ENCODE data around the gene NDUFAF3.

NDUFAF3 gene

GRCh38 chr3:48997714-48998637 lies 23.9 kb upstream of the NDUFAF3 start:
- no peak for DNase-seq (ENCODE audit: extremely low spot score)
- POLR2A ChIA-PET = interaction anchor here (1.3 kb wide), 1 partner anchor 9 kb away, joined by 3 read pairs; the partner anchor contains the start of gene WDR6
- no peak for TF ChIP-seq CTCF (IDR thresholded peaks at IDR 0.05; ENCODE audit: control extremely low read depth, extremely low read depth, low read depth, missing control alignments)
- CTCF ChIA-PET = interaction anchor here (0.7 to 2.0 kb wide), 4 partner anchors 10 to 22 kb away, joined by 3 to 16 read pairs (median 3); partner anchors contain the start of gene WDR6

DNA sequence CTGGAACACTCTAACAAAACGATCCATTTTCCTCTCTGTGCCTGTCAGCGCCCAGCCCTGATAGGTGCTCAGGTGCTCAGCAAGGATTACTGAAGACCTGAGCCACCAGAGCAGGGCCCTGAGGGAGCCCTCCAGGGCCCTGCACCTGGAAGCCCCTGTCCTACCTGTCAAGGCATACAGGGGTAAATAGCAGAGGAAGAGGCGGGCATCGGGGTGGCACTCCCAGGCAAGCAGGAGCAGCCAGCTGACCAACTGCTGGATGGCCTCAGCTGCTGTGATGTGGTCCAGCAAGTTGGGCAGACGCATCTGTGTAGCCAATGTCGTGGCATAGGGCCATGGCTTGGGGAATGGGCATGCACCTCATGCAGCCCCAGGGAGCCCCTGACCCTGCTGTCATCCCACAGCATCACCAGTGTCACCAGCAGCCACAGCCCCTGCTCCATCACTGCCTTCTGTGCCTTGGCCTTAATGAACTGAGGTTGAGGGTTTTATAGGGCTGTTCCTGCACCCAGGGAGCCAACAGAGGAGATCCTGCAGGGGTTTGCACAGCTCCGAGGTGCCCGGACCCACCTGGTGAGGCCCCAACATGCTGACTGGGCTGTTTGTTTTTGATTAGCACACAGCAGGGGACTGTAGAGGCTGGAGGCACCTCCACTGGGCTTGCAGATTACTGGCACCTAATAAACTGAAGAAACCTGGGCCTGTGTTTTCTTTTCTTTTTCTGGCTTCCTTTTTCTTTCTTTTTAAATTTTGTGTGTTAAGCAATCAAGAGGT lies 22.6 kb upstream of the NDUFAF3 start:
- POLR2A ChIA-PET = no interaction called here
- CTCF ChIA-PET = interaction anchor here (0.7 to 1.6 kb wide), 2 partner anchors 10 to 12 kb away, joined by 3 to 4 read pairs; partner anchors contain the start of gene P4HTM
- TF ChIP-seq CTCF (IDR thresholded peaks at IDR 0.05; ENCODE audit: control extremely low read depth, extremely low read depth, low read depth, missing control alignments) = no peak
- DNase-seq (ENCODE audit: extremely low spot score) = no peak

DNA sequence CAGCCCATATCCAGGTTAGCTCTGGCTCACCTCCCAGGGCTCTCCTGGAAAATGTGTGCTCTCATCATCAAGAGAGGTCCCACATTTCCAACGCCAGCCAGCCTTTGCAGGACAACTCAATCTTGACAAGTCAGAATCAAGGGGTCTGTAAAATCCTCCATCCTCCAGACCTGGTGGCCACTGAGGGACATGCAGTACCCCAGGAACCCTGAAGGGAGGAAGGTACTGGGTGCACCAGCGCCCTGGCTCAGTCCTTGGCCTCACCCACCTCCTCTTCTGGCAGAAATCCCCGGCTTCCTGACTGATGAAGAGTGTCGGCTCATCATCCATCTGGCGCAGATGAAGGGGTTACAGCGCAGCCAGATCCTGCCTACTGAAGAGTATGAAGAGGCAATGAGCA lies 20.8 kb upstream of the NDUFAF3 start:
- TF ChIP-seq CTCF (IDR thresholded peaks at IDR 0.05; ENCODE audit: control extremely low read depth, extremely low read depth, low read depth, missing control alignments) = no peak
- POLR2A ChIA-PET = no interaction called here
- CTCF ChIA-PET = interaction anchor here (1.0 kb wide), 1 partner anchor 10 kb away, joined by 3 read pairs; no protein-coding TSS in a partner anchor
- no peak for DNase-seq (ENCODE audit: extremely low spot score)

GRCh38 chr3:49004352-49005302 lies 17.3 kb upstream of the NDUFAF3 start:
- CTCF ChIA-PET = interaction anchor here (1.9 to 11.8 kb wide), 4 partner anchors 9 to 27 kb away, joined by 6 to 131 read pairs (median 34); partner anchors contain the start of genes DALRD3, NDUFAF3 and P4HTM
- TF ChIP-seq CTCF (IDR thresholded peaks at IDR 0.05; ENCODE audit: control extremely low read depth, extremely low read depth, low read depth, missing control alignments) = no peak
- no peak for DNase-seq (ENCODE audit: extremely low spot score)
- POLR2A ChIA-PET = interaction anchor here (6.5 kb wide), 1 partner anchor 16 kb away, joined by 50 read pairs; the partner anchor contains the start of gene NDUFAF3

GRCh38 chr3:49005303-49005680 lies 16.6 kb upstream of the NDUFAF3 start:
- POLR2A ChIA-PET = interaction anchor here (6.5 kb wide), 1 partner anchor 16 kb away, joined by 50 read pairs; the partner anchor contains the start of gene NDUFAF3
- TF ChIP-seq CTCF (IDR thresholded peaks at IDR 0.05; ENCODE audit: control extremely low read depth, extremely low read depth, low read depth, missing control alignments) = no peak
- CTCF ChIA-PET = interaction anchor here (1.9 to 11.8 kb wide), 4 partner anchors 8 to 27 kb away, joined by 6 to 131 read pairs (median 34); partner anchors contain the start of genes DALRD3, NDUFAF3 and P4HTM
- no peak for DNase-seq (ENCODE audit: extremely low spot score)

Data from GM10248 (cell line).